NCI-H1048 (cell line): ENCODE measurements around the gene CETN1.

ENCODE experiments used
- DNase-seq: peaks from one replicate; lab custom pipeline; 2025; lab: John Stamatoyannopoulos, UW

The CETN1 gene

GRCh38 chr18:623761-624620 lies 43.8 kb downstream of the CETN1 start:
- no peak for DNase-seq

- no peak for DNase-seq
Observed at GRCh38 chr18:627231-627630, 47.1 kb downstream of the CETN1 start.

GRCh38 chr18:629269-630150 lies 49.3 kb downstream of the CETN1 start:
- DNase-seq: no peak

GRCh38 chr18:631560-631959 lies 51.4 kb downstream of the CETN1 start:
- no peak for DNase-seq
